OCI-LY3 (cell line): Measurements from ENCODE around the gene LARGE2.

Source experiments
- H2AFZ ChIP-seq: fragments of 200-600, 300-600 bp; shearing (Covaris generic); 2 replicates; pipeline ENCODE4 v1.6.0; 2014; ENCODE audit warnings: antibody characterized with exemption, low read depth, low read length
- H3K27ac ChIP-seq: fragments of 200-600, 300-600 bp; sonication (generic); 2 replicates; pipeline ENCODE4 v1.5.1; 2014; ENCODE audit warnings: mild to moderate bottlenecking, low read length, moderate library complexity, mixed read lengths
- H3K27me3 ChIP-seq: fragments of 200-600, 300-600 bp; sonication (generic); 2 replicates; pipeline ENCODE4 v1.6.1; 2014; ENCODE audit warnings: low read depth, low read length, mixed read lengths
- H3K36me3 ChIP-seq: fragments of 200-600, 300-600 bp; sonication (generic); replicated peaks from 2 replicates; pipeline ENCODE3; 2014; ENCODE audit warnings: low read depth, low read length, mixed read lengths
- H3K4me1 ChIP-seq: fragments of 300-600, 200-600 bp; sonication (generic); 2 replicates; pipeline ENCODE4 v1.6.1; 2014; ENCODE audit warnings: low read length, mixed read lengths
- H3K4me2 ChIP-seq: fragments of 200-600, 300-600 bp; sonication (generic); 2 replicates; pipeline ENCODE4 v1.6.1; 2014; ENCODE audit warnings: low read length, mixed read lengths
- H3K4me3 ChIP-seq: fragments of 300-600, 200-600 bp; sonication (generic); 2 replicates; pipeline ENCODE4 v1.5.1; 2014; ENCODE audit warnings: antibody characterized with exemption, mild to moderate bottlenecking, low read length, moderate library complexity
- H3K79me2 ChIP-seq: fragments of 300-600, 200-600 bp; shearing (Covaris generic); 2 replicates; pipeline ENCODE4 v1.6.1; 2014; ENCODE audit warnings: mild to moderate bottlenecking, low read length, mixed read lengths
- H3K9ac ChIP-seq: fragments of 300-600, 200-600 bp; shearing (Covaris generic); 2 replicates; pipeline ENCODE4 v1.6.0; 2014; ENCODE audit warnings: mild to moderate bottlenecking, low read length, moderate library complexity
- H3K9me3 ChIP-seq: fragments of 200-600, 300-600 bp; shearing (Covaris generic); 2 replicates; pipeline ENCODE4 v1.6.1; 2014; ENCODE audit warnings: low read length, mixed read lengths; ENCODE audit not compliant: insufficient read depth
- H4K20me1 ChIP-seq: fragments of 200-600, 300-600 bp; sonication (generic); 2 replicates; pipeline ENCODE4 v1.6.1; 2016; ENCODE audit warnings: low read length, mixed read lengths; ENCODE audit not compliant: insufficient read depth
- CTCF ChIP-seq: fragments of 200-600, 300-600 bp; sonication (generic); IDR thresholded peaks from 2 replicates; pipeline ENCODE4 v1.5.1; 2014; ENCODE audit warnings: antibody characterized with exemption, low read length, low read depth
- EZH2phosphoT487 ChIP-seq: fragments of 200-600 bp; shearing (Covaris generic); IDR thresholded peaks from 2 replicates; pipeline ENCODE4 v1.6.1; 2018; ENCODE audit warnings: antibody characterized with exemption, mixed run types, low read depth

LARGE2 gene

DNA sequence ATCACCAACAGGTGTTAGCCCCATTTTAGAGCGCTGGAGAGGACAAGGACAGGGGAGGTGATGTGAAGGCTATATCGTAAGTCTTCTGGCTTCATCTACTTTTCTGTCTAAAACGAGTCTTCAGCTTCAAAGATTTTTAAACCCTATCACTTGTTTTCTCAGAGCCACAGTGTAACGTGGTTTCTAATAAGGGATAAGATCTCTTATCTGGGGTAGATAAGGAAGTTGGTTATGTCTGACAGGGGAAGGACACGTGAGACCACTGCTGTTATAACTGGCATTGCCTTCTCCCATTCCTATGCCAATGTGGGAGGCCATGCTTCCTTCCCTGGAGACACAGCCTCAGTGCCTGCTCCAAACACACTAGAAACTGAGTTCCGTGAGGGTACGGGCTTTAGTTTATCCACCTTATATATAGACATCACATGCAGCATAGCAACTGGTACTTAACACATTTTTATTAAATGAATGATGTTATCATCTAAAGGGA is 39.3 kb downstream of the LARGE2 start:
- no peak overlapping the region for H3K4me2 ChIP-seq
- H3K4me1 ChIP-seq = 0 out of 2 replicates have a peak, but pooled peaks cover 3% of the 10 kb centered on the region
- peaks cover 14% of the 10 kb centered on the region for H3K36me3 ChIP-seq
- H3K79me2 ChIP-seq = no peaks in the 10 kb centered on the region
- 0 out of 2 replicates have a peak, but pooled peaks cover 4% of the 10 kb centered on the region for H4K20me1 ChIP-seq
- no peak overlapping the region for H2AFZ ChIP-seq
- TF ChIP-seq EZH2phosphoT487 = no peak
- no peak for TF ChIP-seq CTCF
- no peaks in the 10 kb centered on the region for H3K27me3 ChIP-seq
- no peak overlapping the region for H3K27ac ChIP-seq
- no peak overlapping the region for H3K4me3 ChIP-seq
- no peak overlapping the region for H3K9ac ChIP-seq
- no peaks in the 10 kb centered on the region for H3K9me3 ChIP-seq

GRCh38 chr11:45964911-45965389 is 42.5 kb downstream of the LARGE2 start:
- H3K27ac ChIP-seq = no peak overlapping the region
- peaks cover 13% of the 10 kb centered on the region for H3K36me3 ChIP-seq
- no peak overlapping the region for H2AFZ ChIP-seq

GRCh38 chr11:45967506-45967905 is 45.0 kb downstream of the LARGE2 start:
- Histone ChIP-seq H3K27ac (no peak overlapping the region), H3K27me3 (no peaks in the 10 kb centered on the region), H4K20me1 (peaks cover 4% of the 10 kb centered on the region; the same call in 1 of the 2 replicates), H3K79me2 (no peaks in the 10 kb centered on the region), H3K36me3 (peaks cover 17% of the 10 kb centered on the region), H3K4me1 (0 out of 2 replicates have a peak, but pooled peaks cover 3% of the 10 kb centered on the region), H3K9ac (no peak overlapping the region), H2AFZ (no peak overlapping the region), H3K4me3 (no peak overlapping the region), H3K9me3 (no peaks in the 10 kb centered on the region), H3K4me2 (no peak overlapping the region)
- no peak for TF ChIP-seq EZH2phosphoT487

More at GRCh38 chr11:45964911-45965389, 42.5 kb downstream of the LARGE2 start:
- Histone ChIP-seq H3K4me1 (0 out of 2 replicates have a peak, but pooled peaks cover 3% of the 10 kb centered on the region), H3K27me3 (no peaks in the 10 kb centered on the region), H3K9ac (no peak overlapping the region), H3K4me2 (peak overlapping the region; percentile 38), H4K20me1 (0 out of 2 replicates have a peak, but pooled peaks cover 4% of the 10 kb centered on the region), H3K4me3 (no peak overlapping the region), H3K79me2 (no peaks in the 10 kb centered on the region), H3K9me3 (no peaks in the 10 kb centered on the region)
- TF ChIP-seq EZH2phosphoT487 (no peak), CTCF (peak; percentile 94)

DNA sequence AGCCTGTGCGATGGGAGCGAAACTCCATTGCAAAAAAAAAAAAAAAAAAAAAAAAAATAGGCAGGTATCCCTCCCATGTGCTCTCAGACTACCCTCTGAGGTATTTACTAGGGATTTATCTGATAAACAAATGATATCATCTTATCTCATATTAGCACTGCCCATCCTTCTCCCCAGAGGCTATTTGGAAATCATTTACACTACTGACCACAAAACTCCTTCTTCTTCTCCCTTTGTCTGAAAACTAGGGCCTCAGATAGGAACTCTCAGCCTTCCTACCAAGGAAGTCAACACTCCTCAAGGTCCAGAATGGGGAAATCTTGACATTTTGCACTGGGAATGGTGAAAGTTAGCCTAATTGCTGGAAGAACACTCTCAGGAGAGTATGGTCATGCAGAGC is 46.4 kb downstream of the LARGE2 start:
- no peaks in the 10 kb centered on the region for H3K79me2 ChIP-seq
- H3K4me2 ChIP-seq = no peak overlapping the region
- H3K36me3 ChIP-seq = peaks cover 17% of the 10 kb centered on the region
- H2AFZ ChIP-seq = no peak overlapping the region
- no peak overlapping the region for H3K27ac ChIP-seq
- H3K27me3 ChIP-seq = no peaks in the 10 kb centered on the region
- H3K4me1 ChIP-seq = 0 out of 2 replicates have a peak, but pooled peaks cover 3% of the 10 kb centered on the region
- H3K9me3 ChIP-seq = no peaks in the 10 kb centered on the region
- no peak for TF ChIP-seq CTCF
- TF ChIP-seq EZH2phosphoT487 = no peak
- no peak overlapping the region for H3K9ac ChIP-seq
- peaks cover 4% of the 10 kb centered on the region; the same call in 1 of the 2 replicates for H4K20me1 ChIP-seq
- H3K4me3 ChIP-seq = no peak overlapping the region
